Neuronal stem cell (in vitro differentiated cells): ENCODE measurements around the gene CEP112.
"Not testable (repeated sequence)": the region's sequence is repeated elsewhere in the genome, so short reads cannot be mapped to it uniquely, and the experiment has no call there.

Experiments used
- DNase-seq: peaks from one replicate; pipeline ENCODE4 v3.0.0-alpha.2; 2013; ENCODE audit warnings: low spot score
- H2AFZ ChIP-seq: one replicate; pipeline ENCODE4 v1.6.1; 2013; ENCODE audit warnings: mild to moderate bottlenecking, low read length, inconsistent platforms
- H2AK5ac ChIP-seq: 2 replicates; pipeline ENCODE4 v1.6.1; 2013; ENCODE audit warnings: low read depth, mild to moderate bottlenecking, inconsistent platforms, low read length, moderate library complexity, mixed read lengths
- H2BK120ac ChIP-seq: 2 replicates; pipeline ENCODE4 v1.6.1; 2013; ENCODE audit warnings: low read depth, mild to moderate bottlenecking, inconsistent platforms, low read length, moderate library complexity, mixed read lengths
- H2BK12ac ChIP-seq: one replicate; pipeline ENCODE4 v1.6.1; 2013; ENCODE audit warnings: low read length, inconsistent platforms
- H2BK15ac ChIP-seq: 2 replicates; pipeline ENCODE4 v1.6.1; 2013; ENCODE audit warnings: mild to moderate bottlenecking, low read length, inconsistent platforms, mixed read lengths
- H2BK5ac ChIP-seq: one replicate; pipeline ENCODE4 v1.6.1; 2013; ENCODE audit warnings: inconsistent platforms, mild to moderate bottlenecking, low read length, moderate library complexity
- H3K14ac ChIP-seq: one replicate; pipeline ENCODE4 v1.6.1; 2013; ENCODE audit warnings: low read length, inconsistent platforms
- H3K18ac ChIP-seq: 2 replicates; pipeline ENCODE4 v1.6.1; 2013; ENCODE audit warnings: low read length, inconsistent platforms
- H3K23ac ChIP-seq: 2 replicates; pipeline ENCODE4 v1.6.1; 2013; ENCODE audit warnings: low read depth, mild to moderate bottlenecking, mixed read lengths, low read length, inconsistent platforms; ENCODE audit not compliant: poor library complexity
- H3K27ac ChIP-seq: replicated peaks from 3 replicates; pipeline ENCODE4 v1.5.1; 2013; ENCODE audit warnings: low read length, inconsistent platforms
- H3K27me3 ChIP-seq, 3 experiments: 2 replicates each; pipeline ENCODE4 v1.6.1; 2013; ENCODE audit warnings: low read length in 3 of 3, mild to moderate bottlenecking in 2 of 3, inconsistent platforms in 1 of 3, low read depth in 1 of 3, mixed read lengths in 1 of 3, moderate library complexity in 1 of 3; ENCODE audit not compliant: control insufficient read depth in 3 of 3, insufficient read depth in 3 of 3
- H3K36me3 ChIP-seq, 2 donors: replicated peaks in 1 of 2; 2 replicates each; pipeline ENCODE4 v1.6.1; 2013; ENCODE audit warnings: low read length in 2 of 2; ENCODE audit not compliant: control insufficient read depth in 2 of 2, insufficient read depth in 2 of 2
- H3K4ac ChIP-seq: 2 replicates; pipeline ENCODE4 v1.6.1; 2013; ENCODE audit warnings: inconsistent platforms, mild to moderate bottlenecking, low read length, moderate library complexity
- H3K4me1 ChIP-seq, 2 donors: 1 replicate in 1 of 2; 2 replicates in 1 of 2; pipeline ENCODE4 v1.6.1; 2013; ENCODE audit warnings: low read length in 2 of 2, low read depth in 1 of 2; ENCODE audit not compliant: control insufficient read depth in 2 of 2, insufficient read depth in 1 of 2
- H3K4me2 ChIP-seq: one replicate; pipeline ENCODE4 v1.6.1; 2013; ENCODE audit warnings: mild to moderate bottlenecking, low read length, inconsistent platforms; ENCODE audit not compliant: insufficient read depth, poor library complexity, severe bottlenecking
- H3K4me3 ChIP-seq, 2 donors: 2 replicates each; pipeline ENCODE4 v1.5.1; 2013; ENCODE audit warnings: low read length in 2 of 2, mild to moderate bottlenecking in 2 of 2, inconsistent platforms in 1 of 2, moderate library complexity in 1 of 2
- H3K79me1 ChIP-seq: one replicate; pipeline ENCODE4 v1.6.1; 2013; ENCODE audit warnings: low read depth, mild to moderate bottlenecking, inconsistent platforms, low read length, moderate library complexity
- H3K9ac ChIP-seq: one replicate; pipeline ENCODE4 v1.6.1; 2013; ENCODE audit warnings: mild to moderate bottlenecking, low read depth, low read length, inconsistent platforms; ENCODE audit not compliant: poor library complexity
- H3K9me3 ChIP-seq, 2 donors: replicated peaks in 1 of 2; 2 replicates each; pipeline versions ENCODE3 to v1.6.1; 2013; ENCODE audit warnings: low read length in 2 of 2, mild to moderate bottlenecking in 2 of 2, inconsistent platforms in 1 of 2, low read depth in 1 of 2, mixed read lengths in 1 of 2, moderate library complexity in 1 of 2; ENCODE audit not compliant: control insufficient read depth in 2 of 2, insufficient read depth in 1 of 2
- H4K8ac ChIP-seq: one replicate; pipeline ENCODE4 v1.6.1; 2013; ENCODE audit warnings: low read depth, mild to moderate bottlenecking, inconsistent platforms, low read length, moderate library complexity
- H4K91ac ChIP-seq: one replicate; pipeline ENCODE4 v1.6.1; 2013; ENCODE audit warnings: low read length, low read depth, mild to moderate bottlenecking, inconsistent platforms; ENCODE audit not compliant: poor library complexity
- WGBS, 2 donors: extraction: QIAGEN DNeasy Blood & Tissue Kit; methylation state at CpG; one replicate each; pipeline ENCODE4 v1.1.7; 2013; ENCODE audit warnings: missing lambda C conversion rate in 2 of 2, mixed read lengths in 1 of 2; ENCODE audit not compliant: insufficient read length in 2 of 2, insufficient replicate concordance in 1 of 2; ENCODE audit errors: extremely low coverage in 2 of 2; 5-methylcytosine and 5-hydroxymethylcytosine counted together

Gene CEP112

GRCh38 chr17:65681763-65682162 lies 510.2 kb downstream of the CEP112 start:
- not testable (repeated sequence) for H3K9ac ChIP-seq, H4K8ac ChIP-seq, H3K79me1 ChIP-seq, H3K9me3 ChIP-seq, H3K14ac ChIP-seq, H2BK12ac ChIP-seq, H4K91ac ChIP-seq, H2AK5ac ChIP-seq, H2BK15ac ChIP-seq, H3K36me3 ChIP-seq, H3K4me2 ChIP-seq, H3K18ac ChIP-seq, H2BK120ac ChIP-seq, H2BK5ac ChIP-seq, H3K23ac ChIP-seq, DNase-seq, H3K4ac ChIP-seq, H3K4me1 ChIP-seq, H3K27me3 ChIP-seq, H3K4me3 ChIP-seq, H2AFZ ChIP-seq, H3K27ac ChIP-seq
- WGBS, 2 donors, result no CpG with 5 or more reads among the region's 5 CpGs

GRCh38 chr17:65679165-65679845 lies 512.6 kb downstream of the CEP112 start:
- H3K79me1 ChIP-seq, result no peaks in the 10 kb centered on the region
- no peak overlapping the region for H3K23ac ChIP-seq
- no peak overlapping the region for H3K4me2 ChIP-seq
- H3K9me3 ChIP-seq, result peaks cover 0 to 7% of the 10 kb centered on the region in 2 donors
- H2BK12ac ChIP-seq, result no peak overlapping the region
- H3K27ac ChIP-seq, result no peak overlapping the region
- no peak for DNase-seq
- H3K36me3 ChIP-seq, result no peaks in the 10 kb centered on the region
- peaks cover 0 to 6% of the 10 kb centered on the region in 2 donors for H3K4me1 ChIP-seq
- H3K14ac ChIP-seq, result no peak overlapping the region
- H3K27me3 ChIP-seq, result no peaks in the 10 kb centered on the region
- H2BK120ac ChIP-seq, result no peak overlapping the region
- WGBS, 2 donors, result no CpG with 5 or more reads among the region's 3 CpGs
- no peak overlapping the region for H2AK5ac ChIP-seq
- no peak overlapping the region for H4K8ac ChIP-seq
- no peak overlapping the region for H3K18ac ChIP-seq
- H2BK15ac ChIP-seq, result no peak overlapping the region
- H2BK5ac ChIP-seq, result no peak overlapping the region
- no peak overlapping the region for H3K4ac ChIP-seq
- H2AFZ ChIP-seq, result no peak overlapping the region
- no peak overlapping the region for H4K91ac ChIP-seq
- H3K4me3 ChIP-seq, result no peak overlapping the region
- no peak overlapping the region for H3K9ac ChIP-seq

- H2AFZ ChIP-seq, result no peak overlapping the region
- H3K4me3 ChIP-seq, result no peak overlapping the region
- peaks cover 0 to 6% of the 10 kb centered on the region in 2 donors for H3K4me1 ChIP-seq
- no peaks in the 10 kb centered on the region for H3K36me3 ChIP-seq
- no peak overlapping the region for H2BK120ac ChIP-seq
- H2AK5ac ChIP-seq, result no peak overlapping the region
- no peak overlapping the region for H2BK15ac ChIP-seq
- H4K91ac ChIP-seq, result no peak overlapping the region
- no peak overlapping the region for H3K9ac ChIP-seq
- H3K79me1 ChIP-seq, result no peaks in the 10 kb centered on the region
- H3K18ac ChIP-seq, result no peak overlapping the region
- no peak overlapping the region for H3K4ac ChIP-seq
- H4K8ac ChIP-seq, result no peak overlapping the region
- H3K14ac ChIP-seq, result no peak overlapping the region
- H3K27me3 ChIP-seq, result no peaks in the 10 kb centered on the region
- no peak for DNase-seq
- no peak overlapping the region for H3K27ac ChIP-seq
- no peak overlapping the region for H2BK12ac ChIP-seq
- no peak overlapping the region for H3K4me2 ChIP-seq
- WGBS, 2 donors, result no CpG with 5 or more reads among the region's 9 CpGs
- no peak overlapping the region for H2BK5ac ChIP-seq
- peaks cover 0 to 9% of the 10 kb centered on the region in 2 donors for H3K9me3 ChIP-seq
- H3K23ac ChIP-seq, result no peak overlapping the region
Measured at GRCh38 chr17:65678546-65678945, 513.4 kb downstream of the CEP112 start.

GRCh38 chr17:65677932-65678331 lies 514.0 kb downstream of the CEP112 start:
- Histone ChIP-seq H3K27me3 (no peaks in the 10 kb centered on the region), H3K4ac (no peak overlapping the region), H2BK5ac (no peak overlapping the region), H3K27ac (no peak overlapping the region), H2BK120ac (no peak overlapping the region), H3K14ac (no peak overlapping the region), H3K23ac (no peak overlapping the region), H4K8ac (no peak overlapping the region), H2AFZ (no peak overlapping the region), H2BK12ac (no peak overlapping the region), H2AK5ac (no peak overlapping the region), H3K4me1 (peaks cover 0 to 6% of the 10 kb centered on the region in 2 donors), H3K4me3 (no peak overlapping the region), H3K36me3 (no peaks in the 10 kb centered on the region), H3K9ac (no peak overlapping the region), H4K91ac (no peak overlapping the region), H3K18ac (no peak overlapping the region), H2BK15ac (no peak overlapping the region), H3K9me3 (peaks cover 0 to 6% of the 10 kb centered on the region in 2 donors), H3K4me2 (no peak overlapping the region), H3K79me1 (no peaks in the 10 kb centered on the region)
- DNase-seq, result no peak
- no CpG with 5 or more reads among the region's 2 CpGs for WGBS, 2 donors
